ENCODE measurements around the gene MALRD1. TPM values are rescaled to one million over a fixed set of nuclear protein-coding genes. Genes with fewer than 3 reads are reported as not detected.

The MALRD1 gene
- total RNA-seq, 1 experiment from 2014 or later: 0.50 TPM

DNA sequence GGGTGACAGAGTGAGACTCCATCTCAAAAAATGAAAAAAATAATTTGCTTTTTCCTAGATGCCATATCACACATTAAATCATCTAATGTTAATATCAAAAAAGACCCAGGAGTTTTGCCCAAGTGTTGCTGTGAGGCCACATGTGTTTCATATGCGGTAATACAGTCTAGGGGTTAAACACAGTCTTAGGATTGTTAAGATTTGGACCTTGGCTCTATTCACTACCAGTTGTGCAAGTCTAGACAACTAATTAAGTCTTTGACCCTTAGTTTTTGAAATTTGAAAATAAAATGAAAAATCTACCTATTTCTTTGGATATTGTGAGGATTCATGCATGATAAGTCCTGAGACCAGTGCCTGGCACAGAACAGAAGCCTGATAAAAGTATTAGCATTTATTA is 14.9 kb upstream of the MALRD1 start:
- H3K27me3 Mint-ChIP-seq (ENCODE audit: low read depth): no peaks in the 10 kb centered on the region
- H3K36me3 Mint-ChIP-seq: peaks cover 2% of the 10 kb centered on the region; the same call in 1 of the 2 replicates
- no peak for TF ChIP-seq ZNF532 (CRISPR knock-in tag; IDR thresholded peaks at IDR 0.05; ENCODE audit: borderline replicate concordance)
- TF ChIP-seq AFF4 (CRISPR knock-in tag; IDR thresholded peaks at IDR 0.05; ENCODE audit: borderline replicate concordance): no peak
- TF ChIP-seq ELF4 (CRISPR knock-in tag; IDR thresholded peaks at IDR 0.05; ENCODE audit: low read depth): no peak
- no peak for TF ChIP-seq JUN (CRISPR knock-in tag; IDR thresholded peaks at IDR 0.05)
- TF ChIP-seq, protein P1, sequence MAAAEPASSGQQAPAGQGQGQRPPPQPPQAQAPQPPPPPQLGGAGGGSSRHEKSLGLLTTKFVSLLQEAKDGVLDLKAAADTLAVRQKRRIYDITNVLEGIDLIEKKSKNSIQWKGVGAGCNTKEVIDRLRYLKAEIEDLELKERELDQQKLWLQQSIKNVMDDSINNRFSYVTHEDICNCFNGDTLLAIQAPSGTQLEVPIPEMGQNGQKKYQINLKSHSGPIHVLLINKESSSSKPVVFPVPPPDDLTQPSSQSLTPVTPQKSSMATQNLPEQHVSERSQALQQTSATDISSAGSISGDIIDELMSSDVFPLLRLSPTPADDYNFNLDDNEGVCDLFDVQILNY (CRISPR knock-in tag; IDR thresholded peaks at IDR 0.05): no peak
- no peak for TF ChIP-seq ETV6 (CRISPR knock-in tag; IDR thresholded peaks at IDR 0.05)
- TF ChIP-seq TEAD1 (CRISPR knock-in tag; IDR thresholded peaks at IDR 0.05): no peak
- TF ChIP-seq PRRX2 (CRISPR knock-in tag; IDR thresholded peaks at IDR 0.05): no peak
- no peak for TF ChIP-seq CBFB (CRISPR knock-in tag; IDR thresholded peaks at IDR 0.05; ENCODE audit: low read depth)
- TF ChIP-seq, protein P2, sequence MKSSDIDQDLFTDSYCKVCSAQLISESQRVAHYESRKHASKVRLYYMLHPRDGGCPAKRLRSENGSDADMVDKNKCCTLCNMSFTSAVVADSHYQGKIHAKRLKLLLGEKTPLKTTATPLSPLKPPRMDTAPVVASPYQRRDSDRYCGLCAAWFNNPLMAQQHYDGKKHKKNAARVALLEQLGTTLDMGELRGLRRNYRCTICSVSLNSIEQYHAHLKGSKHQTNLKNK (CRISPR knock-in tag; IDR thresholded peaks at IDR 0.05): no peak
- CTCF ChIA-PET: no interaction called here
- no peak overlapping the region for H3K4me3 Mint-ChIP-seq
- peaks cover 8% of the 10 kb centered on the region for H3K9me3 Mint-ChIP-seq
- POLR2A ChIA-PET: no interaction called here
- no peaks in the 10 kb centered on the region for H3K4me1 Mint-ChIP-seq
- no peak for ATAC-seq
- H3K27ac Mint-ChIP-seq: no peak overlapping the region
- DNase-seq (ENCODE audit: low spot score): no peak

GRCh38 chr10:19041171-19041570 is 7.4 kb upstream of the MALRD1 start:
- ChIA-PET POLR2A (no interaction called here), CTCF (no interaction called here)
- H3K36me3 Mint-ChIP-seq: no peaks in the 10 kb centered on the region
- ATAC-seq (no peak), DNase-seq (ENCODE audit: low spot score) (no peak)
- no peaks in the 10 kb centered on the region for H3K27me3 Mint-ChIP-seq (ENCODE audit: low read depth)
- H3K9me3 Mint-ChIP-seq: peaks cover 3% of the 10 kb centered on the region; the same call in 1 of the 2 replicates
- no peak overlapping the region for H3K27ac Mint-ChIP-seq
- no peaks in the 10 kb centered on the region for H3K4me1 Mint-ChIP-seq
- TF ChIP-seq, protein P3, sequence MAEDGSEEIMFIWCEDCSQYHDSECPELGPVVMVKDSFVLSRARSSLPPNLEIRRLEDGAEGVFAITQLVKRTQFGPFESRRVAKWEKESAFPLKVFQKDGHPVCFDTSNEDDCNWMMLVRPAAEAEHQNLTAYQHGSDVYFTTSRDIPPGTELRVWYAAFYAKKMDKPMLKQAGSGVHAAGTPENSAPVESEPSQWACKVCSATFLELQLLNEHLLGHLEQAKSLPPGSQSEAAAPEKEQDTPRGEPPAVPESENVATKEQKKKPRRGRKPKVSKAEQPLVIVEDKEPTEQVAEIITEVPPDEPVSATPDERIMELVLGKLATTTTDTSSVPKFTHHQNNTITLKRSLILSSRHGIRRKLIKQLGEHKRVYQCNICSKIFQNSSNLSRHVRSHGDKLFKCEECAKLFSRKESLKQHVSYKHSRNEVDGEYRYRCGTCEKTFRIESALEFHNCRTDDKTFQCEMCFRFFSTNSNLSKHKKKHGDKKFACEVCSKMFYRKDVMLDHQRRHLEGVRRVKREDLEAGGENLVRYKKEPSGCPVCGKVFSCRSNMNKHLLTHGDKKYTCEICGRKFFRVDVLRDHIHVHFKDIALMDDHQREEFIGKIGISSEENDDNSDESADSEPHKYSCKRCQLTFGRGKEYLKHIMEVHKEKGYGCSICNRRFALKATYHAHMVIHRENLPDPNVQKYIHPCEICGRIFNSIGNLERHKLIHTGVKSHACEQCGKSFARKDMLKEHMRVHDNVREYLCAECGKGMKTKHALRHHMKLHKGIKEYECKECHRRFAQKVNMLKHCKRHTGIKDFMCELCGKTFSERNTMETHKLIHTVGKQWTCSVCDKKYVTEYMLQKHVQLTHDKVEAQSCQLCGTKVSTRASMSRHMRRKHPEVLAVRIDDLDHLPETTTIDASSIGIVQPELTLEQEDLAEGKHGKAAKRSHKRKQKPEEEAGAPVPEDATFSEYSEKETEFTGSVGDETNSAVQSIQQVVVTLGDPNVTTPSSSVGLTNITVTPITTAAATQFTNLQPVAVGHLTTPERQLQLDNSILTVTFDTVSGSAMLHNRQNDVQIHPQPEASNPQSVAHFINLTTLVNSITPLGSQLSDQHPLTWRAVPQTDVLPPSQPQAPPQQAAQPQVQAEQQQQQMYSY (CRISPR knock-in tag; IDR thresholded peaks at IDR 0.05): no peak
- no peak overlapping the region for H3K4me3 Mint-ChIP-seq
